H1 (cell line): ENCODE results near the gene TGM5.

Experiments used
- ASH2L ChIP-seq: fragments of 200-600, 300-600 bp; sonication (generic); IDR thresholded peaks from one replicate; pipeline ENCODE4 v1.7.1; 2017; ENCODE audit warnings: low read length
- CEBPB ChIP-seq: IDR thresholded peaks from 2 replicates; pipeline ENCODE4 v1.6.1; 2012; ENCODE audit warnings: low read depth, low read length
- CTCF ChIP-seq, 3 experiments: IDR thresholded peaks; 1 replicate in 2 of 3; 2 replicates in 1 of 3; pipeline versions ENCODE4 v1.5.1 to v1.6.1; 2011; ENCODE audit warnings: low read length in 3 of 3, mild to moderate bottlenecking in 3 of 3, inconsistent platforms in 2 of 3, low read depth in 1 of 3, moderate library complexity in 1 of 3; ENCODE audit not compliant: insufficient read depth in 1 of 3; ENCODE audit errors: control extremely low read depth in 1 of 3
- GTF2F1 ChIP-seq: IDR thresholded peaks from 2 replicates; pipeline ENCODE4 v1.6.1; 2012; ENCODE audit warnings: low read depth, low read length, improper control_type of control experiment, borderline replicate concordance
- MAX ChIP-seq: IDR thresholded peaks from 2 replicates; pipeline ENCODE4 v1.6.1; 2012; ENCODE audit warnings: inconsistent platforms
- POLR2A ChIP-seq, 2 experiments: IDR thresholded peaks; 1 replicate in 1 of 2; 2 replicates in 1 of 2; pipeline ENCODE4 v1.6.1; 2011; ENCODE audit warnings: low read depth in 2 of 2, low read length in 2 of 2, mild to moderate bottlenecking in 2 of 2; ENCODE audit errors: control extremely low read depth in 1 of 2
- RAD21 ChIP-seq, 2 experiments: IDR thresholded peaks in 1 of 2; conservative IDR thresholded peaks in 1 of 2; 2 replicates each; pipeline ENCODE4 v1.6.1; 2011; ENCODE audit warnings: low read depth in 2 of 2, low read length in 2 of 2, improper control_type of control experiment in 1 of 2, inconsistent platforms in 1 of 2, mild to moderate bottlenecking in 1 of 2, moderate library complexity in 1 of 2
- SRF ChIP-seq: IDR thresholded peaks from 2 replicates; pipeline ENCODE4 v1.6.1; 2011; ENCODE audit warnings: mild to moderate bottlenecking, low read depth, low read length, moderate library complexity
- TEAD4 ChIP-seq: IDR thresholded peaks from 2 replicates; pipeline ENCODE4 v1.6.1; 2012; ENCODE audit warnings: low read depth, low read length, inconsistent platforms, mixed read lengths

- TF ChIP-seq CEBPB (no peak), MAX (no peak), GTF2F1 (no peak), SRF (no peak), RAD21 (IDR thresholded peaks at IDR 0.05 in 1 of 2, conservative IDR thresholded peaks at IDR 0.05 in 1 of 2; ENCODE audit: low read depth in 2 of 2, low read length in 2 of 2) (no peak), ASH2L (no peak), CTCF (IDR thresholded peaks at IDR 0.05; ENCODE audit: control extremely low read depth in 1 of 3, insufficient read depth in 1 of 3, low read depth in 1 of 3, low read length in 3 of 3) (no peak), TEAD4 (no peak), POLR2A (IDR thresholded peaks at IDR 0.05; ENCODE audit: control extremely low read depth in 1 of 2, low read depth in 2 of 2, low read length in 2 of 2) (no peak)
Measured at GRCh38 chr15:43251871-43252250, 14.9 kb downstream of the TGM5 start.
